Measurements from ENCODE around the gene COMT. TPM values are rescaled to one million over a fixed set of nuclear protein-coding genes. Genes with fewer than 3 reads are reported as not detected.

COMT gene
- total RNA-seq, 2 experiments from 2014 or later, result 71.8 to 74.8 TPM

- Mint-ChIP-seq H3K36me3 (ENCODE audit: low read depth) (peaks cover 4% of the 10 kb centered on the region), H3K9me3 (peaks cover 12% of the 10 kb centered on the region), H3K27ac (no peak overlapping the region), H3K4me3 (no peak overlapping the region), H3K4me1 (no peaks in the 10 kb centered on the region), H3K27me3 (peaks cover 17% of the 10 kb centered on the region)
- ChIA-PET POLR2A (no interaction called here), CTCF (no interaction called here)
- DNase-seq, result no peak
Observed at GRCh38 chr22:20000246-20001081, 58.9 kb downstream of the COMT start.

GRCh38 chr22:20001082-20001638 lies 59.6 kb downstream of the COMT start:
- no peak for DNase-seq
- CTCF ChIA-PET, result no interaction called here

GRCh38 chr22:20002128-20002527 lies 60.6 kb downstream of the COMT start:
- Mint-ChIP-seq H3K27ac (no peak overlapping the region), H3K4me1 (no peaks in the 10 kb centered on the region), H3K36me3 (ENCODE audit: low read depth) (peaks cover 4% of the 10 kb centered on the region), H3K9me3 (peaks cover 12% of the 10 kb centered on the region), H3K4me3 (no peak overlapping the region), H3K27me3 (peaks cover 17% of the 10 kb centered on the region)
- ChIA-PET CTCF (no interaction called here), POLR2A (no interaction called here)
- DNase-seq, result no peak

More at GRCh38 chr22:20001082-20001638, 59.6 kb downstream of the COMT start:
- peaks cover 4% of the 10 kb centered on the region for H3K36me3 Mint-ChIP-seq (ENCODE audit: low read depth)
- POLR2A ChIA-PET, result no interaction called here
- H3K27ac Mint-ChIP-seq, result no peak overlapping the region
- no peak overlapping the region for H3K4me3 Mint-ChIP-seq
- H3K27me3 Mint-ChIP-seq, result peaks cover 17% of the 10 kb centered on the region
- H3K4me1 Mint-ChIP-seq, result no peaks in the 10 kb centered on the region
- H3K9me3 Mint-ChIP-seq, result peaks cover 12% of the 10 kb centered on the region

GRCh38 chr22:20002636-20003035 lies 61.1 kb downstream of the COMT start:
- Mint-ChIP-seq H3K27ac (no peak overlapping the region), H3K4me3 (no peak overlapping the region), H3K4me1 (no peaks in the 10 kb centered on the region), H3K9me3 (peaks cover 12% of the 10 kb centered on the region), H3K27me3 (peaks cover 17% of the 10 kb centered on the region), H3K36me3 (ENCODE audit: low read depth) (peaks cover 4% of the 10 kb centered on the region)
- DNase-seq, result no peak
- CTCF ChIA-PET, result interaction anchor here (1.4 kb wide), 1 partner anchor 13 kb away, joined by 3 read pairs; no protein-coding TSS in a partner anchor
- POLR2A ChIA-PET, result no interaction called here

- peaks cover 12% of the 10 kb centered on the region for H3K9me3 Mint-ChIP-seq
- H3K36me3 Mint-ChIP-seq (ENCODE audit: low read depth), result peaks cover 4% of the 10 kb centered on the region
- no peak overlapping the region for H3K27ac Mint-ChIP-seq
- no peaks in the 10 kb centered on the region for H3K4me1 Mint-ChIP-seq
- ChIA-PET CTCF (interaction anchor here (1.4 kb wide), 1 partner anchor 12 kb away, joined by 3 read pairs; no protein-coding TSS in a partner anchor), POLR2A (no interaction called here)
- no peak for DNase-seq
- no peak overlapping the region for H3K4me3 Mint-ChIP-seq
- peaks cover 17% of the 10 kb centered on the region for H3K27me3 Mint-ChIP-seq
Observed at GRCh38 chr22:20003304-20003703, 61.7 kb downstream of the COMT start.

- Mint-ChIP-seq H3K27ac (no peak overlapping the region), H3K27me3 (peaks cover 17% of the 10 kb centered on the region), H3K4me1 (no peaks in the 10 kb centered on the region), H3K9me3 (peaks cover 12% of the 10 kb centered on the region), H3K36me3 (ENCODE audit: low read depth) (peaks cover 4% of the 10 kb centered on the region), H3K4me3 (no peak overlapping the region)
- no peak for DNase-seq
- POLR2A ChIA-PET, result no interaction called here
- CTCF ChIA-PET, result no interaction called here
Observed at GRCh38 chr22:20004464-20004863, 62.9 kb downstream of the COMT start.

GRCh38 chr22:20008221-20008995 lies 66.8 kb downstream of the COMT start:
- H3K9me3 Mint-ChIP-seq, result peaks cover 7% of the 10 kb centered on the region
- H3K4me1 Mint-ChIP-seq, result peaks cover 2% of the 10 kb centered on the region
- CTCF ChIA-PET, result no interaction called here
- no peak for DNase-seq
- H3K27ac Mint-ChIP-seq, result no peak overlapping the region
- H3K36me3 Mint-ChIP-seq (ENCODE audit: low read depth), result peaks cover 1% of the 10 kb centered on the region
- peaks cover 12% of the 10 kb centered on the region for H3K27me3 Mint-ChIP-seq
- no peak overlapping the region for H3K4me3 Mint-ChIP-seq
- POLR2A ChIA-PET, result no interaction called here

- H3K4me3 Mint-ChIP-seq, result no peak overlapping the region
- peaks cover 3% of the 10 kb centered on the region for H3K9me3 Mint-ChIP-seq
- peaks cover 2% of the 10 kb centered on the region for H3K4me1 Mint-ChIP-seq
- ChIA-PET CTCF (no interaction called here), POLR2A (no interaction called here)
- no peak for DNase-seq
- peaks cover 1% of the 10 kb centered on the region for H3K36me3 Mint-ChIP-seq (ENCODE audit: low read depth)
- H3K27ac Mint-ChIP-seq, result no peak overlapping the region
- H3K27me3 Mint-ChIP-seq, result peaks cover 8% of the 10 kb centered on the region
Observed at GRCh38 chr22:20009018-20009491, 67.5 kb downstream of the COMT start.

GRCh38 chr22:20009582-20010306 lies 68.2 kb downstream of the COMT start:
- ChIA-PET CTCF (no interaction called here), POLR2A (no interaction called here)
- Mint-ChIP-seq H3K4me3 (no peak overlapping the region), H3K36me3 (ENCODE audit: low read depth) (no peaks in the 10 kb centered on the region), H3K27ac (no peak overlapping the region), H3K27me3 (peaks cover 6% of the 10 kb centered on the region), H3K4me1 (peaks cover 2% of the 10 kb centered on the region), H3K9me3 (no peaks in the 10 kb centered on the region)
- no peak for DNase-seq

GRCh38 chr22:20010307-20011122 lies 68.9 kb downstream of the COMT start:
- DNase-seq, result no peak
- POLR2A ChIA-PET, result no interaction called here
- no peaks in the 10 kb centered on the region for H3K36me3 Mint-ChIP-seq (ENCODE audit: low read depth)
- no peak overlapping the region for H3K27ac Mint-ChIP-seq
- H3K9me3 Mint-ChIP-seq, result no peaks in the 10 kb centered on the region
- peaks cover 9% of the 10 kb centered on the region for H3K27me3 Mint-ChIP-seq
- no peak overlapping the region for H3K4me3 Mint-ChIP-seq
- peaks cover 2% of the 10 kb centered on the region for H3K4me1 Mint-ChIP-seq
- CTCF ChIA-PET, result no interaction called here

GRCh38 chr22:20011123-20011992 lies 69.8 kb downstream of the COMT start:
- peaks cover 2% of the 10 kb centered on the region for H3K4me1 Mint-ChIP-seq
- no peak overlapping the region for H3K27ac Mint-ChIP-seq
- no peak for DNase-seq
- CTCF ChIA-PET, result interaction anchor here (0.6 kb wide), 1 partner anchor 182 kb away, joined by 3 read pairs; no protein-coding TSS in a partner anchor
- no peaks in the 10 kb centered on the region for H3K36me3 Mint-ChIP-seq (ENCODE audit: low read depth)
- no peak overlapping the region for H3K4me3 Mint-ChIP-seq
- H3K9me3 Mint-ChIP-seq, result no peaks in the 10 kb centered on the region
- H3K27me3 Mint-ChIP-seq, result peaks cover 11% of the 10 kb centered on the region
- POLR2A ChIA-PET, result no interaction called here

Measured in activated CD4-positive, alpha-beta T cell treated with anti-CD3 and anti-CD28 coated beads, Interleukin-2, amount 10 ng/mL, durations not matched to agents 7 days and 5 days (primary cell).